ENCODE measurements around the gene STRADA. TPM values are rescaled to one million over a fixed set of nuclear protein-coding genes. Genes with fewer than 3 reads are reported as not detected.

The STRADA gene
- total RNA-seq, 4 donors from 2014 or later: 14.2 to 52.8 (median 40.4) TPM

DNA sequence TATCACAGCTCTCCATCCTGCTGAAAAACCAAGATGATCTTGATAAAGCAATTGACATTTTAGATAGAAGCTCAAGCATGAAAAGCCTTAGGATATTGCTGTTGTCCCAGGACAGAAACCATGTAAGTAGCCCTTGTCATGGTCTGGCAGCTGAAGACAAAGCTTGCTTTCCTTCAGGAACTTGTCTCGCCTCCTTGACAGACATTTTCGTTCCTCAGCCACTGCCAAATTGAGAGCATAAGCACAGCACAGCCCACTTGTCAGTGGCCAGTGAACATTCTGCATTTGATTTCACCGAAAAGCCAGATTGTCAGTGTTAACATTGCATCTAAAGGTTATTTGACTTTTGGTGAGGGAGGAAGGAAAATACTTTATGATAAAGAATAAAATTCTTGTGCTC, 83.8 kb downstream of the STRADA start:
- Histone ChIP-seq H3K27me3 (no peaks in the 10 kb centered on the region), H3K4me3 (no peak overlapping the region), H3K36me3 (peaks cover 0 to 61% (median 0%) of the 10 kb centered on the region in 3 donors), H3K9me3 (no peaks in the 10 kb centered on the region), H3K4me1 (no peaks in the 10 kb centered on the region), H3K27ac (no peak overlapping the region)
- TF ChIP-seq, protein P1, sequence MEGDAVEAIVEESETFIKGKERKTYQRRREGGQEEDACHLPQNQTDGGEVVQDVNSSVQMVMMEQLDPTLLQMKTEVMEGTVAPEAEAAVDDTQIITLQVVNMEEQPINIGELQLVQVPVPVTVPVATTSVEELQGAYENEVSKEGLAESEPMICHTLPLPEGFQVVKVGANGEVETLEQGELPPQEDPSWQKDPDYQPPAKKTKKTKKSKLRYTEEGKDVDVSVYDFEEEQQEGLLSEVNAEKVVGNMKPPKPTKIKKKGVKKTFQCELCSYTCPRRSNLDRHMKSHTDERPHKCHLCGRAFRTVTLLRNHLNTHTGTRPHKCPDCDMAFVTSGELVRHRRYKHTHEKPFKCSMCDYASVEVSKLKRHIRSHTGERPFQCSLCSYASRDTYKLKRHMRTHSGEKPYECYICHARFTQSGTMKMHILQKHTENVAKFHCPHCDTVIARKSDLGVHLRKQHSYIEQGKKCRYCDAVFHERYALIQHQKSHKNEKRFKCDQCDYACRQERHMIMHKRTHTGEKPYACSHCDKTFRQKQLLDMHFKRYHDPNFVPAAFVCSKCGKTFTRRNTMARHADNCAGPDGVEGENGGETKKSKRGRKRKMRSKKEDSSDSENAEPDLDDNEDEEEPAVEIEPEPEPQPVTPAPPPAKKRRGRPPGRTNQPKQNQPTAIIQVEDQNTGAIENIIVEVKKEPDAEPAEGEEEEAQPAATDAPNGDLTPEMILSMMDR (IDR thresholded peaks at IDR 0.05): no peak
- TF ChIP-seq POLR2A (IDR thresholded peaks at IDR 0.05): no peak
- DNase-seq: no peak

DNA sequence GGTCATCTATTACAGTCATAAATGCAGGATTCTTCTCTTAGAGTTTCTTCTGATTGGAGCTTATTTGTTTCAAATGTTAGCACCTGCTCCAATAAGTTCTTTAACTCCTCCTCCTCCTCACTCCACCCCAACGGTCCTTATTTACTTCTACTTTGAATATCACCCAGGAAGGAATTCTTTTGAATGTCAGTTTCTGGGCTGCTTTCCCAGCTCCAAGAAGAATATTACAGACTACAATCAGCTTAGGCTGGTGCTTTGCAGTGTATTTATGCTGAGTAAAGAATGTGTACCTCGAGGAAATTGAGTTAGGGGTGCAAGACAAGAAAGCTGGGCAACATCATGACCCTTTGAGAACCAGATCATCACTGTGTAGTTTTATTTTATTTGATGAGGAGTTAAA, 88.5 kb downstream of the STRADA start:
- Histone ChIP-seq H3K27me3 (no peaks in the 10 kb centered on the region), H3K27ac (no peak overlapping the region), H3K4me1 (no peaks in the 10 kb centered on the region), H3K36me3 (peaks cover 0 to 38% (median 0%) of the 10 kb centered on the region in 3 donors), H3K9me3 (no peaks in the 10 kb centered on the region), H3K4me3 (no peak overlapping the region)
- TF ChIP-seq, protein P1 (IDR thresholded peaks at IDR 0.05): no peak
- TF ChIP-seq POLR2A (IDR thresholded peaks at IDR 0.05): no peak
- DNase-seq: no peak

Other genes with a start within 250 kb of the STRADA start
- gene KCNH6, start 218.4 kb downstream of the STRADA start, total RNA-seq: 10 to 100 TPM in 3 of 4 donors, 1 to 10 TPM in 1; 3.3 to 78.6 (median 26.7) TPM
- gene DCAF7, start 191.3 kb downstream of the STRADA start, total RNA-seq: 10 to 100 TPM; 32.2 to 65.3 (median 48.9) TPM
- 10 to 100 TPM; 12.4 to 38.7 (median 36.0) TPM for gene TACO1, start 140.9 kb downstream of the STRADA start, total RNA-seq
- 10 to 100 TPM; 17.3 to 61.9 (median 39.2) TPM for gene MAP3K3, start 119.4 kb downstream of the STRADA start, total RNA-seq
- gene LIMD2, start 41.7 kb downstream of the STRADA start, total RNA-seq: 10 to 100 TPM in 3 of 4 donors, 1 to 10 TPM in 1; 9.9 to 79.2 (median 12.6) TPM
- 10 to 100 TPM; 79.8 to 91.8 (median 89.1) TPM for gene CCDC47, start 31.8 kb upstream of the STRADA start, total RNA-seq
- gene DDX42, start 32.4 kb upstream of the STRADA start, total RNA-seq: 100 to 1,000 TPM in 3 of 4 donors, 10 to 100 TPM in 1; 78.5 to 334 (median 148) TPM
- 100 to 1,000 TPM in 1 of 4 donors, 10 to 100 TPM in 3; 61.1 to 126 (median 67.3) TPM for gene PSMC5, start 85.6 kb upstream of the STRADA start, total RNA-seq
- gene FTSJ3, start 85.9 kb upstream of the STRADA start, total RNA-seq: 100 to 1,000 TPM in 1 of 4 donors, 10 to 100 TPM in 3; 19.6 to 133 (median 51.6) TPM
- 100 to 1,000 TPM; 124 to 193 (median 151) TPM for gene SMARCD2, start 100.9 kb upstream of the STRADA start, total RNA-seq
- gene CSH2, start 131.9 kb upstream of the STRADA start, total RNA-seq: not detected
- not detected for gene GH2, start 140.1 kb upstream of the STRADA start, total RNA-seq
- not detected for gene CSH1, start 154.8 kb upstream of the STRADA start, total RNA-seq
- gene CSHL1, start 169.5 kb upstream of the STRADA start, total RNA-seq: not detected
- not detected for gene GH1, start 177.0 kb upstream of the STRADA start, total RNA-seq
- 10 to 100 TPM in 1 of 4 donors, 1 to 10 TPM in 2, not detected in 1; 2.4 to 44.6 (median 4.4) TPM for gene CD79B, start 190.5 kb upstream of the STRADA start, total RNA-seq
- under 1 TPM in 1 of 4 donors, not detected in 3; 0.83 TPM for gene SCN4A, start 231.1 kb upstream of the STRADA start, total RNA-seq

Measured in Peyer's patch (tissue), 4 donors.